Fibroblast of skin of right quadriceps (primary cell): ENCODE data around the gene FADS2.

ENCODE experiments used
- DNase-seq: peaks from one replicate; pipeline ENCODE4 v3.0.0-alpha.2; 2013

Gene FADS2

GRCh38 chr11:61851113-61851899 lies 23.2 kb downstream of the FADS2 start:
- no peak for DNase-seq

GRCh38 chr11:61851900-61852295 lies 23.8 kb downstream of the FADS2 start:
- DNase-seq: no peak

GRCh38 chr11:61853698-61854169 lies 25.6 kb downstream of the FADS2 start:
- DNase-seq: no peak

- DNase-seq: no peak
These were observed 26.3 kb downstream of the FADS2 start for GRCh38 chr11:61854206-61854895.

- no peak for DNase-seq
These were observed 27.0 kb downstream of the FADS2 start for GRCh38 chr11:61854966-61855714.

GRCh38 chr11:61855939-61856680 lies 28.0 kb downstream of the FADS2 start:
- DNase-seq: no peak

- DNase-seq: peak; percentile 23
These were observed 32.2 kb downstream of the FADS2 start for GRCh38 chr11:61860054-61860903.

- DNase-seq: no peak
These were observed 33.5 kb downstream of the FADS2 start for GRCh38 chr11:61861634-61862033.

- no peak for DNase-seq
These were observed 34.8 kb downstream of the FADS2 start for GRCh38 chr11:61862714-61863547.

- DNase-seq: no peak
These were observed 35.5 kb downstream of the FADS2 start for GRCh38 chr11:61863548-61864081.

- no peak for DNase-seq
These were observed 37.0 kb downstream of the FADS2 start for GRCh38 chr11:61864814-61865775.

- DNase-seq: no peak
These were observed 38.3 kb downstream of the FADS2 start for GRCh38 chr11:61866231-61866957.

GRCh38 chr11:61866958-61867343 lies 38.9 kb downstream of the FADS2 start:
- DNase-seq: no peak

GRCh38 chr11:61868571-61869428 lies 40.7 kb downstream of the FADS2 start:
- DNase-seq: no peak

- DNase-seq: no peak
These were observed 41.3 kb downstream of the FADS2 start for GRCh38 chr11:61869429-61869707.

GRCh38 chr11:61869708-61870451 lies 41.8 kb downstream of the FADS2 start:
- no peak for DNase-seq

- DNase-seq: peak; percentile 39
These were observed 42.5 kb downstream of the FADS2 start for GRCh38 chr11:61870541-61871031.
